Measurements from ENCODE around the gene ATP4B.

Gene ATP4B

GRCh38 chr13:113605866-113606438 is 52.0 kb downstream of the ATP4B start:
- no peak for DNase-seq (ENCODE audit: low spot score)

GRCh38 chr13:113605461-113605860 is 52.5 kb downstream of the ATP4B start:
- DNase-seq (ENCODE audit: low spot score), result no peak

GRCh38 chr13:113604186-113604585 is 53.8 kb downstream of the ATP4B start:
- DNase-seq (ENCODE audit: low spot score), result no peak

- DNase-seq (ENCODE audit: low spot score), result no peak
Measured at GRCh38 chr13:113603116-113603710, 54.8 kb downstream of the ATP4B start.

GRCh38 chr13:113602291-113602988 is 55.6 kb downstream of the ATP4B start:
- no peak for DNase-seq (ENCODE audit: low spot score)

GRCh38 chr13:113601166-113602070 is 56.6 kb downstream of the ATP4B start:
- no peak for DNase-seq (ENCODE audit: low spot score)

- DNase-seq (ENCODE audit: low spot score), result no peak
Measured at GRCh38 chr13:113599391-113599790, 58.6 kb downstream of the ATP4B start.

Data from RKO (cell line).